HepG2 (cell line): Measurements from ENCODE around the gene DPP6. TPM values are rescaled to one million over a fixed set of nuclear protein-coding genes. Genes with fewer than 3 reads are reported as not detected.

Source experiments
- ATAC-seq: fragments of 200-7000 bp; cut with Tn5 transposase; 3 replicates; pipeline ENCODE4 v1.9.1; 2020; ENCODE audit warnings: mild to moderate bottlenecking, moderate library complexity
- BruUV-seq: library from RNA; stranded (reverse); fragments of 400-500 nt; replicated peaks from 2 replicates; lab custom pipeline; 2021; lab: Mats Ljungman, UMichigan
- CTCF ChIA-PET: fragments of 300-600 bp; formaldehyde crosslinking; extraction: SDS; loops from one replicate; lab custom pipeline; 2021; ENCODE audit warnings: low total read pairs, inconsistent platforms, low intra/inter-chr PET ratio; lab: Yijun Ruan, JAX
- POLR2A ChIA-PET: fragments of 350-600 bp; sonication (Branson Sonifier 250); formaldehyde crosslinking; loops from one replicate; lab custom pipeline; 2020; ENCODE audit warnings: antibody characterized with exemption, inconsistent platforms; lab: Yijun Ruan, JAX
- DNase-seq: peaks from one replicate; pipeline ENCODE4 v3.0.0-alpha.2; 2015; ENCODE audit warnings: low spot score
- FAIRE-seq: peaks from 3 replicates; lab custom pipeline; 2011; peaks lifted over from hg19 to GRCh38; lab: Jason Lieb, UNC
- H2AFZ ChIP-seq: one replicate; pipeline ENCODE4 v1.6.1; 2011; ENCODE audit warnings: low read length, inconsistent platforms
- H3K27ac ChIP-seq: fragments of 300-600 bp; 3 replicates; pipeline ENCODE4 v1.8.0; 2011; ENCODE audit warnings: mixed run types, mild to moderate bottlenecking, mixed read lengths, low read length, inconsistent platforms; ENCODE audit not compliant: insufficient read depth; ENCODE audit errors: extremely low read length
- H3K27me3 ChIP-seq, 2 experiments: fragments of 200-600 bp in 1 of 2; 2 replicates in 1 of 2; 3 replicates in 1 of 2; pipeline versions ENCODE4 v1.6.0 to v1.8.0; 2011; ENCODE audit warnings: low read length in 2 of 2, mild to moderate bottlenecking in 2 of 2, moderate library complexity in 2 of 2, inconsistent platforms in 1 of 2; ENCODE audit not compliant: insufficient read depth in 2 of 2, control insufficient read depth in 1 of 2
- H3K36me3 ChIP-seq, 2 experiments: fragments of 200-600 bp in 1 of 2; replicated peaks in 1 of 2; 2 replicates in 1 of 2; 3 replicates in 1 of 2; pipeline versions ENCODE4 v1.5.1 to v1.8.0; 2011; ENCODE audit warnings: low read length in 2 of 2, inconsistent platforms in 1 of 2; ENCODE audit not compliant: insufficient read depth in 2 of 2, control insufficient read depth in 1 of 2
- H3K4me1 ChIP-seq: 2 replicates; pipeline ENCODE4 v1.5.1; 2012; ENCODE audit warnings: low read length, inconsistent platforms; ENCODE audit not compliant: insufficient read depth
- H3K4me2 ChIP-seq: 2 replicates; pipeline ENCODE4 v1.6.0; 2011; ENCODE audit warnings: low read depth, low read length, inconsistent platforms
- H3K4me3 ChIP-seq, 3 experiments: fragments of 200-600 bp in 1 of 3; sonication (generic), shearing (Covaris generic) in 1 of 3; replicated peaks in 1 of 3; 2 replicates each; pipeline ENCODE4 v1.5.1; 2011 to 2016; ENCODE audit warnings: low read length in 3 of 3, inconsistent platforms in 2 of 3, low read depth in 2 of 3, mild to moderate bottlenecking in 2 of 3, control low read depth in 1 of 3, mixed read lengths in 1 of 3; ENCODE audit not compliant: insufficient read depth in 1 of 3
- H3K79me2 ChIP-seq: one replicate; pipeline ENCODE4 v1.6.1; 2011; ENCODE audit warnings: low read length, inconsistent platforms; ENCODE audit not compliant: insufficient read depth
- H3K9ac ChIP-seq: 2 replicates; pipeline ENCODE4 v1.6.0; 2011; ENCODE audit warnings: mild to moderate bottlenecking, low read depth, low read length, inconsistent platforms; ENCODE audit not compliant: insufficient read depth
- H3K9me3 ChIP-seq: 2 replicates; pipeline ENCODE4 v1.5.1; 2012; ENCODE audit warnings: mild to moderate bottlenecking, low read length
- H4K20me1 ChIP-seq: 2 replicates; pipeline ENCODE4 v1.6.0; 2011; ENCODE audit warnings: inconsistent platforms, mild to moderate bottlenecking, low read length, moderate library complexity; ENCODE audit not compliant: insufficient read depth
- ATF7-NPFF ChIP-seq: sonication (generic); formaldehyde crosslinking; IDR thresholded peaks from 2 replicates; pipeline ENCODE4 v1.8.1; 2023; ENCODE audit warnings: mild to moderate bottlenecking, low read depth, missing genetic modification reagents, moderate library complexity
- FOSL1 ChIP-seq: sonication (generic); formaldehyde crosslinking; IDR thresholded peaks from 2 replicates; pipeline ENCODE4 v1.9.0; 2021; ENCODE audit warnings: missing genetic modification reagents, borderline replicate concordance
- MAF1 ChIP-seq: sonication (generic); formaldehyde crosslinking; IDR thresholded peaks from 2 replicates; pipeline ENCODE4 v1.5.0; 2020; ENCODE audit warnings: missing genetic modification reagents, borderline replicate concordance
- PREB ChIP-seq: sonication (generic); formaldehyde crosslinking; IDR thresholded peaks from 2 replicates; pipeline ENCODE4 v1.4.0; 2020; ENCODE audit warnings: missing genetic modification reagents
- RAD51 ChIP-seq: fragments of 450-650 bp; IDR thresholded peaks from 2 replicates; pipeline ENCODE4 v1.6.1; 2016; ENCODE audit warnings: borderline replicate concordance
- TEAD3 ChIP-seq: optimal IDR thresholded peaks from 2 replicates; pipeline ENCODE3; 2016; ENCODE audit warnings: borderline replicate concordance
- ZBTB49 ChIP-seq: sonication (generic); formaldehyde crosslinking; IDR thresholded peaks from 2 replicates; pipeline ENCODE4 v1.4.0; 2020; ENCODE audit warnings: missing genetic modification reagents, borderline replicate concordance
- ZNF430 ChIP-seq: sonication (generic); formaldehyde crosslinking; IDR thresholded peaks from 2 replicates; pipeline ENCODE4 v1.9.0; 2021; ENCODE audit warnings: mild to moderate bottlenecking, missing genetic modification reagents
- WGBS: methylation state at CpG from one replicate; pipeline ENCODE4 v1.1.6; 2017; ENCODE audit warnings: low lambda C conversion rate; 5-methylcytosine and 5-hydroxymethylcytosine counted together
- in situ Hi-C: cut with HindIII; loops from 2 replicates; pipeline ENCODE4 v1.10.0; 2017; ENCODE audit warnings: low pct_unique_long_range_greater_than_20kb; ENCODE audit not compliant: extremely low pct_ligation_motif_present
- intact Hi-C: fragments of 100-400 bp; cut with micrococcal nuclease; formaldehyde crosslinking; loops from one replicate; pipeline ENCODE4 v1.10.0; 2022; ENCODE audit not compliant: unreplicated experiment
- polyA plus RNA-seq, 8 experiments: library from polyadenylated mRNA; depleted of rRNA in 3 of 8; stranded (reverse) in 7 of 8; unstranded in 1 of 8; fragments of >200 nt; fragmentation: Illumina TruSeq in 4 of 8; extraction: Trizol in 4 of 8; gene quantifications; 2 replicates each; pipeline versions ENCODE4 v1.2.1 to v1.2.3, GENCODE V29; 2011 to 2016; ENCODE audit warnings: low read depth in 4 of 8, missing spikeins in 1 of 8, mixed read lengths in 1 of 8; ENCODE audit not compliant: insufficient read depth in 1 of 8
- total RNA-seq, 5 experiments: library from RNA; depleted of rRNA; stranded (reverse); fragments of >200 nt; fragmentation: Illumina TruSeq; extraction: Trizol; gene quantifications; 2 replicates each; pipeline ENCODE4 v1.2.3, GENCODE V29; 2016; ENCODE audit warnings: low read depth in 1 of 5

Gene DPP6
- total and polyA plus RNA-seq, 2 of the 13 experiments (the other 11 are each of a cell fraction or from before 2014, with no cell fraction given): not detected

- BruUV-seq: no TSS peak
- no peak overlapping the region for H2AFZ ChIP-seq
Measured at GRCh38 chr7:154916381-154916780, 864.2 kb downstream of the DPP6 start.

More at GRCh38 chr7:154916381-154916780, 864.2 kb downstream of the DPP6 start:
- Histone ChIP-seq H3K27ac (no peak overlapping the region), H3K9me3 (peaks cover 5% of the 10 kb centered on the region; the same call in 1 of the 2 replicates), H3K4me1 (peaks cover 8% of the 10 kb centered on the region), H3K36me3 (no peaks in the 10 kb centered on the region), H3K4me3 (no peak overlapping the region)
- ATAC-seq: no peak
- 41% methylated on average over 14 of the region's 14 CpGs for WGBS
- TF ChIP-seq ATF7-NPFF (CRISPR knock-in tag) (no peak), FOSL1 (CRISPR knock-in tag) (no peak), RAD51 (no peak), PREB (CRISPR knock-in tag) (no peak), MAF1 (no peak), TEAD3 (CRISPR knock-in tag) (no peak), ZNF430 (CRISPR knock-in tag) (no peak), ZBTB49 (CRISPR knock-in tag) (no peak)
- TF ChIP-seq, all 625 proteins: peak for 0
- DNase-seq (no peak), FAIRE-seq (no peak)
- no peak overlapping the region for H3K9ac ChIP-seq
- POLR2A ChIA-PET: no interaction called here
- CTCF ChIA-PET: no interaction called here
- intact Hi-C loops: no loop called here
- H3K27me3 ChIP-seq: peaks cover 2 to 27% of the 10 kb centered on the region in 2 experiments; a peak in 4 of 5 replicates
- no peaks in the 10 kb centered on the region for H3K79me2 ChIP-seq
- H4K20me1 ChIP-seq: no peaks in the 10 kb centered on the region
- H3K4me2 ChIP-seq: no peak overlapping the region
- in situ Hi-C loops: no loop called here
